ENCODE data around the gene ZIC4. TPM values are rescaled to one million over a fixed set of nuclear protein-coding genes. Genes with fewer than 3 reads are reported as not detected.
A peak's percentile ranks its signal among the peaks of the same experiment; 100 is the strongest.

The ZIC4 gene
- total and polyA plus RNA-seq, 5 experiments from 2014 or later, result not detected

DNA sequence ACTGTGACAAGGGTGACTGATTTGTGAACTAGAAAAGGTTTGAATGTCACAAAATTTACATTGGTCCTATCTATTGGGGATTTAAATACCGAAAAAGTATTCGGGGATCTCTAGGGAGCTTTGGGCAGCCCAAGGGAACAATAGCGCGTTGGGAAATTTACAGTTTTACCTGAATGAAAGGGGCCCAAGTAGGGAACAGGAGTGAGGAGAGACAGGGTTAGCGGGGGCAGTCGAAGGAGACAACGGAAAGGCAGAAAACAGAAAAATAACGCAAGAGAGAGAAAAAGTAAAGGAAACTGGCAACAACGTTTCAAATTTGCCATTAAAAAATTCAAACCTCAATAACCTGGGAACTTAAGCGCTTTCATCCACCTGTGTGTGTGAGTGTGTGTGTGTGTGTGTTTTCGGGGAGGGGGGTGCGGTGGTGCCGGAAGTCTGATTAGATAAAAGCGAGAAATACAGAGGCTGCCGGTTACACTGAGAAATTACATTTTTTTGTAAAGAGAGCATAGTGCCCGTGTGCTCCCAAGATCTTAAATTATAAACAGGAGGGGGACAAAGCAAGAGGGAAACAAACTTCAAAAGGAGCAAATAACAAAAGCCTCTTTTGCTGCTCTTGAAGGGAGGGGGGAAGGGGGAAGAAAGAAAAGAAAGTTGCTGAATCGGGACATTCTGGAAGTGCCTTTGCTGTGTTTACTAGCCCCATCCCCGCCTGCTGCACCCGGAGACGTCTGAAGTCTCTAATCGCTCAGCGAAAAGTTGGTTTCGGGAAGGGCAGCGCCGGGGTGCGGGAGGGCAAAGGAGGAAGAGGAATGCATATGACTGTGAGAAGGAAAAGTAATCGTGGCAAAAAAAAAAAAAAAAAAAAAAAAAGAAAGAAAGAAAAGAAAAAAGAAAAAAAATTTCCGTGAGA is 2.1 kb upstream of the ZIC4 start:
- Mint-ChIP-seq H3K27ac (peak overlapping the region in 2 of 10 donors; percentile 60 to 92), H3K36me3 (peaks cover 18 to 41% (median 35%) of the 10 kb centered on the region in 3 donors), H3K9me3 (peaks cover 5 to 56% (median 20%) of the 10 kb centered on the region in 9 donors), H3K4me1 (peaks cover 21 to 41% (median 36%) of the 10 kb centered on the region in 4 donors), H3K4me3 (peak overlapping the region in 9 of 10 donors; percentile 5 to 82 (median 46)), H3K27me3 (peaks cover 48 to 92% (median 73%) of the 10 kb centered on the region in 5 donors)
- POLR2A ChIA-PET, result no interaction called here
- ATAC-seq (no peak), DNase-seq (no peak)

DNA sequence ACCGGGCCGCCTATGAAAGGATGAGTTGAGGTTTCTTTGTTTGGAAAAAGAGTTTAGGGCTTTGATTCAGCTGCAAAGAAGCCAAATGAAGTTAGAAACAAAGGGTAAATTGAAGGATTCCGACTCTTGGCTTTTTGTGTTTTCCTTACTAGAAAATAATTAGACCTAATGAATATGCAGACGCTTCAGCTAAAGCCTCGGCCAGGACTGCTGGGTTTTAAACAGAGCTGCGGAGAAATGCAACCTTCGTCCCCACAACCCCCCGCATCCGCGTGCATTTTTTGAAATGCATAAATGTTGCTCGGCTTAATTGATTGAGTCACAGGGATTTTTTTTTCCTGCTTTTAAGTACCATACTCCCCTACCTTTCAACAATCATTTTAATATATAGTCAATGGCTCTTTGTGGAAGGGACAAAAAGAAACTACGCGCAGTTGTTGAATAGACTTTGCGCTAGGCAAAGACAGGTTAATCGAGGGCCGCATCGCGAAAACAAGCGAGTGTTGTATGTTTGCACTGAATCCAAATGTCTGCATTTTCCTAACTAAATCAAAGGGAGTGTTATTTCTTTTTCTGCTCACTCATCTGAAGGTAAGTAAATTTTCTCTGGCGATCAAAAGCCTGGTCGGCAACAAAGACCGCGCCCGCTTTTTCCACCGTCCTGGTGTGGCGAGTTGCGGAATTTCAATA is 1.3 kb upstream of the ZIC4 start:
- Mint-ChIP-seq H3K27me3 (peaks cover 47 to 92% (median 70%) of the 10 kb centered on the region in 5 donors), H3K9me3 (peaks cover 5 to 55% (median 20%) of the 10 kb centered on the region in 9 donors), H3K36me3 (peaks cover 17 to 39% (median 30%) of the 10 kb centered on the region in 3 donors), H3K4me1 (peaks cover 18 to 33% (median 31%) of the 10 kb centered on the region in 4 donors), H3K27ac (peak overlapping the region in 2 of 10 donors; percentile 19 to 92), H3K4me3 (peak overlapping the region in 8 of 10 donors; percentile 5 to 82 (median 31))
- POLR2A ChIA-PET, result no interaction called here
- no peak for ATAC-seq
- no peak for DNase-seq

DNA sequence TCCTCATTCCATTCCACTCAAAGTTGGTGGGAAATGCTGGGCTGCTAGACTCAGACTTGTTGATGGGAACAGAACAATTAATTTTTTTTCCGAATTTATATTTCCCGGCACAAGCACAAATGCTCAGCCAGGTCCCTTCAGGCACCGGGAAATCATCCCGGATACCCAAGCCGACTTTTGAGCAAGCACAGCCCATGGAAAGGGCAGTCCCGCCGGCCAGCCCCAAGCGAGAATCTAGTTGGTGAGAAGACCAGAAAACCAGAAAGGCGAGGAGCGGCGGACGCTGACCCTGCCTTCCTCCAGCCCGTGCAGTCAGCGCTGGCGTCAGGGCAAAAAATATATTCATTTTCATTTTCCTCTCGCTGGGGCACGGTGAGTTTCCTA is 763 bp upstream of the ZIC4 start:
- POLR2A ChIA-PET, result no interaction called here

DNA sequence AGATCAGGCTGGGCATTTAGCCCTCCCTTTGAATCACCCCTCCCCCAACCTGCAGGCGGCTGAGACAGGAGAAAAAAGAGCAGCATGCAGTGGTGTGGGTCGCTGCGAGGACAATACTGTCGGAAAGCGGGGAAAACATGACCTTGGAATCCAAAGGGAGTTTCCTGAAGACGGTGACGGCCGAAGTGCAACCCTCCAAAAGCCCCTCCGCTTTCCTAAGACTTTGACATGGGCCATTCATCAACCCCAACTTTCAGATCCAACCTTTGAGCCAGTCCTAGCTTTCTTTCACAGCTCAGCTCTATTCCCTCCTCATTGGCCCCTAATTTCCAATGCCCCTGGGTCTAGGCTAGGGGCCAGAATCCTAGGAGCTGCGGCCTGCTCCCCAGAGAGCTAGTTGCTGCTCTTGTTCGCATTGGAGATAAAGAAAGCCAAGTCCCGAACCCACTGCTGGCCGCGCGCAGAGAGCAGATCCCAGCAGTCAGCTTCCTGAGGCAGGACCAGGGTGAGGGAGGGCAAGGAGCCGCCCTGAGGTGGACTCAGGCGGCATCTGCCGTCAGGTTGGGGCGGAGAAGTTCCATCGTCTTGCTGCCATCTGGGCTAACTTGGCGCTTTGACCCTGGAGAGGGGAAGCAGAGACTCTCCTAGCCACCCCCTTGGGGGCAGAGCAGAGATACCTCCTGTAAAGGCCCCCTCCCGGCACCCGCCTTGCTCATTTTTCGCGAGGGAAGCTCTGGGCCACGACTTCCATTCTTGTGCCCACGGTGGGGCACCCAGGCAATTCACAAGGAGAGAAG is 914 bp downstream of the ZIC4 start:
- DNase-seq, result no peak
- peaks cover 4 to 52% (median 26%) of the 10 kb centered on the region in 9 donors for H3K9me3 Mint-ChIP-seq
- peaks cover 2 to 17% (median 12%) of the 10 kb centered on the region in 4 donors for H3K4me1 Mint-ChIP-seq
- ATAC-seq, result no peak
- no peak overlapping the region for H3K27ac Mint-ChIP-seq
- no peak overlapping the region for H3K4me3 Mint-ChIP-seq
- H3K27me3 Mint-ChIP-seq, result peaks cover 43 to 93% (median 70%) of the 10 kb centered on the region in 5 donors
- POLR2A ChIA-PET, result no interaction called here
- H3K36me3 Mint-ChIP-seq, result peaks cover 11 to 27% (median 16%) of the 10 kb centered on the region in 3 donors

More for the DNA sequence above, 763 bp upstream of the ZIC4 start:
- Mint-ChIP-seq H3K4me1 (peaks cover 15 to 29% (median 27%) of the 10 kb centered on the region in 4 donors), H3K36me3 (peaks cover 17 to 39% (median 28%) of the 10 kb centered on the region in 3 donors), H3K27ac (no peak overlapping the region), H3K4me3 (no peak overlapping the region), H3K9me3 (peaks cover 7 to 52% (median 24%) of the 10 kb centered on the region in 9 donors), H3K27me3 (peaks cover 51 to 92% (median 71%) of the 10 kb centered on the region in 5 donors)
- ATAC-seq (no peak), DNase-seq (no peak)

DNA sequence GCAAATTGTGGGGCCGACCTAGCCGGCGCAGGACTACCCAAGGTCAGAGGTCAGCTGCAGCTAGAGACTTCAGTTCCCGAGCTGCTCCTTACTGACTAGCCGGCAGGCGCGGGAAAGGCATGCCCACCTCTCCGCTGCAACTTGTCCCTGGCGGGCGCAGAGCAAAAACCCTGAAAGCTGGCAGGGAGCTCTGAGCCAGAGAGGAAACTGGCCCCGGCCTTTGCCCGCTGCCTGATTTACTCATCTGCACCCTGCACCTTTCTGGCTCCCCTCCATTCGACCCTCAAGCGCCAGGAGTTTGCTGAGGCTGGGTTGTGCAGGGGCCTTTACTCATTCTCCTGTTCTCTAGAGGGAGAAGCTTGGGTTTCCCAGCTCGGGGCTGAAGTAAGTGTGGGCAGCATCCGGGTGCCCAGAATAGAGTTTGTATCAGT is 1.5 kb downstream of the ZIC4 start:
- DNase-seq (no peak), ATAC-seq (no peak)
- H3K27me3 Mint-ChIP-seq, result peaks cover 44 to 96% (median 73%) of the 10 kb centered on the region in 5 donors
- peaks cover 4 to 52% (median 26%) of the 10 kb centered on the region in 9 donors for H3K9me3 Mint-ChIP-seq
- no peak overlapping the region for H3K27ac Mint-ChIP-seq
- H3K4me1 Mint-ChIP-seq, result peaks cover 2 to 17% (median 12%) of the 10 kb centered on the region in 4 donors
- POLR2A ChIA-PET, result no interaction called here
- H3K4me3 Mint-ChIP-seq, result no peak overlapping the region
- H3K36me3 Mint-ChIP-seq, result peaks cover 11 to 27% (median 16%) of the 10 kb centered on the region in 3 donors

DNA sequence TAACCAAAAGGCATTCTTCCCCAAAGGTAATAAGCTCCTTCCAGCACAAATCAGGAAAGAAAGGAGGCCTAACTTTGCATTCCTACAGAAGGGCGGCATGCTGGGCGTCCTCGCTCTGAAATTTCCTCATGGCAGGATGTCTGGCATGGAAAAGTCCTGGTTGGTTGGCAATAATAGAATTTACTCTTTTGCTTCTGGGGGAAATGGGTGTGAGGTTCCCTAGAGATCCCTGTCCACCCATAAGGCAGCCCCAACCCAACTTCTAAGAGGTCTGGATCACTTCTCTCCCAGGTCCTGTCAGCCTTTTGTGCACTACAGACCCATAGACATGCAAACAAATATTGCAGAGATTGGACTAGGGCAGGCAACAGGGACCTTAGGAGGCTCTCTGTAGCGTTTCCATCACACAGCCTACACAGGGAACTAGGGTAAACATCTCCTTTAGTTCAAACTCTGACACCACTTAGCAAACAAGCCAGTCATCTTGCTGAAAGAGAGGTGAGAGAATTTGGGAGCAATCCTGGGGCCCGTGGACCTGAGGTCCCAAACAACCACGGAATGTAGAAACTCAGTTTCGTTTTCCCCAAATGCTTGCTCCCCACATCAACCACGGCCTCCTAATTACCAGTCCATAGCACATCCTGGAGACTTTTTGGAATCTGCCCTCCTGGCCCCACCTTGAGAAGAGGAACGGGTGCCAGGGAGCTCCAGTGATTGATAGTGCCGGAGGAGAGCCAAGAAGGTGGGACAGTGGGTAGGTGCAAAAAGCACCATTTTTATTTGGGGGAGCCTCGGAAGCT is 2.1 kb downstream of the ZIC4 start:
- Mint-ChIP-seq H3K27me3 (peaks cover 47 to 97% (median 80%) of the 10 kb centered on the region in 5 donors), H3K4me1 (peaks cover 2 to 14% (median 9%) of the 10 kb centered on the region in 4 donors), H3K36me3 (peaks cover 9 to 30% (median 18%) of the 10 kb centered on the region in 3 donors), H3K9me3 (peaks cover 4 to 54% (median 26%) of the 10 kb centered on the region in 9 donors), H3K27ac (no peak overlapping the region), H3K4me3 (peak overlapping the region in 1 of 10 donors; percentile 22)
- POLR2A ChIA-PET, result no interaction called here
- no peak for DNase-seq
- ATAC-seq, result no peak

DNA sequence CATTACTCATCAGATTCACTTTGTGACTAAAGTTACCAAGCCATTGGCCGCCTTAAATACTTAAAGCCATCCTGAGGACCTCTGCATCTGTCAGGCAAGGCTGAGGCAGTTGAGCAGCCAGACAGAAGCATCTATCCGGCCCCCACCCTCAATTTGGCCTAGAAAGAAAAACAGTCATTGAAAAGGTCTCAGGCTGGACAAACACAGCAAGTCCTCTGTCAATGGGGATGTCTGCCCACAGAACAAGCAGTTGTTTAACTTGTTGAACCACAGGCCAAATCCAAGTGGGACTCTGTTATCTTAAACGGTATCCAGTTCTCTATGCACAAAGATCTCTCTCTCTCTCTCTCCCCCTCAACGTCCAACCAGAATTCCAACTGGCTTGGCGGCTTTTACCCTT is 2.8 kb downstream of the ZIC4 start:
- POLR2A ChIA-PET, result no interaction called here
- Mint-ChIP-seq H3K36me3 (peaks cover 6 to 30% (median 15%) of the 10 kb centered on the region in 3 donors), H3K27me3 (peaks cover 48 to 96% (median 79%) of the 10 kb centered on the region in 5 donors)

DNA sequence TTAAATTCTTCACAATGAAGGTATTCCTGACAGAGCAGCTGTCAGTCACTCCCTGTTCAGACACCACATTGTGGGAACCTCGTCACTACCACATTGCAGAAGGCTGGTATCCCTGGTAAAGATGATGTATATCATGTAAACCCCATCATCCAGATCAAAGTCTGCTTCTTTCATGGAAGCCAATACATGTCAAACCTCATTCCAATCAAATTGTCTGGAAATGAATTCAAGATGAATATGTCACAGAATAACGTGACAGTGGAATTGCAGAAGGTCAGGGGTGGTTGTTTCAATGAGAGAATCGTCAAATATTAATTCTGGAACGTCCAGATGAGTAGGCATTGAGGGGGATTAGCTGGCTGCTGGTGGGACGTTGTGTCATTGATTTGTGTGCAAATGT is 4.2 kb downstream of the ZIC4 start:
- H3K4me1 Mint-ChIP-seq, result peaks cover 0 to 7% (median 2%) of the 10 kb centered on the region in 4 donors
- H3K27me3 Mint-ChIP-seq, result peaks cover 42 to 94% (median 81%) of the 10 kb centered on the region in 5 donors
- H3K27ac Mint-ChIP-seq, result no peak overlapping the region
- POLR2A ChIA-PET, result no interaction called here
- H3K4me3 Mint-ChIP-seq, result no peak overlapping the region
- ATAC-seq (no peak), DNase-seq (no peak)
- peaks cover 0 to 47% (median 14%) of the 10 kb centered on the region in 9 donors for H3K9me3 Mint-ChIP-seq
- H3K36me3 Mint-ChIP-seq, result peaks cover 8 to 24% (median 10%) of the 10 kb centered on the region in 3 donors

More for the DNA sequence above, 2.8 kb downstream of the ZIC4 start:
- ATAC-seq, result no peak
- Mint-ChIP-seq H3K27ac (no peak overlapping the region), H3K4me1 (peaks cover 2 to 8% (median 6%) of the 10 kb centered on the region in 4 donors), H3K9me3 (peaks cover 4 to 52% (median 25%) of the 10 kb centered on the region in 9 donors), H3K4me3 (no peak overlapping the region)
- no peak for DNase-seq

DNA sequence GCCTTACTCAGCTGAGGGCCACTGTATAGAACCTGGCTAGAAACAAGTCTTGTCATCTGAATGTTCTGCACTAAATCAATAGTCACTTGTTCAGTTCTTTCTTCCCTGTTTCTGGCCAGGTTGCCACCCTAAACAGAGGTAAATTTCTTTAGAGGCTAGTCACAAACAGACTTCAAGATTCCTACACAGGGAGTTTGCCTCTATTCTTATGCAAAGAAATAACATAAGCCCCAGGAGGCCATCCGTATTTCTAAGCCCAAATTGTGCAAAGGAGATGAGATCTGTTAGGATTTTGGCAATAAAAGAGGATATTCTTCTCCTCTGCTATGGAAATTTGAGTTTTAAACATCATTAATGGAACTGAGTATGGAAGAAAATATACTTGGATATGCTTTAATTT is 4.9 kb downstream of the ZIC4 start:
- no peak overlapping the region for H3K27ac Mint-ChIP-seq
- ATAC-seq (no peak), DNase-seq (no peak)
- POLR2A ChIA-PET, result no interaction called here
- H3K4me1 Mint-ChIP-seq, result peaks cover 0 to 10% (median 2%) of the 10 kb centered on the region in 4 donors
- H3K27me3 Mint-ChIP-seq, result peaks cover 39 to 92% (median 76%) of the 10 kb centered on the region in 5 donors
- H3K4me3 Mint-ChIP-seq, result no peak overlapping the region
- peaks cover 4 to 18% (median 13%) of the 10 kb centered on the region in 3 donors for H3K36me3 Mint-ChIP-seq
- peaks cover 0 to 40% (median 14%) of the 10 kb centered on the region in 9 donors for H3K9me3 Mint-ChIP-seq

DNA sequence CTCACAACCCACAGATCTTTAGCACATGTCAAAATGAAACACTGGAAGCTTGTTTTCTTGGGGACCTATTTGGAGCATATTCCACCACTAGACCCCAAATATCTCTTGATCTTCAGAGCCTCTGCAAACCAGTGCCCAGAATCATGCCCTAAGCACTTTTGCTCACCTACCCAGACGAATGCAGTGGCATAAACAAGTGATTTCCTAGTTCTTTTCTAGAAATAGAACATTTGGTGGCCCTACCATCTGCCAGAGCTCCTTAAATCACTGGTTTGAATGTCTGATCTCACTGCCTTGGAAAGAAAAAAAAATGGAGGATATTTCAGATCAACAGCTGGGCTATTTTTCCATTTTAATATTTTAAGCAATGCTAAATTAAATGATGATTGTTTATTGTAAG is 5.3 kb downstream of the ZIC4 start:
- H3K4me1 Mint-ChIP-seq, result peaks cover 0 to 10% (median 2%) of the 10 kb centered on the region in 4 donors

DNA sequence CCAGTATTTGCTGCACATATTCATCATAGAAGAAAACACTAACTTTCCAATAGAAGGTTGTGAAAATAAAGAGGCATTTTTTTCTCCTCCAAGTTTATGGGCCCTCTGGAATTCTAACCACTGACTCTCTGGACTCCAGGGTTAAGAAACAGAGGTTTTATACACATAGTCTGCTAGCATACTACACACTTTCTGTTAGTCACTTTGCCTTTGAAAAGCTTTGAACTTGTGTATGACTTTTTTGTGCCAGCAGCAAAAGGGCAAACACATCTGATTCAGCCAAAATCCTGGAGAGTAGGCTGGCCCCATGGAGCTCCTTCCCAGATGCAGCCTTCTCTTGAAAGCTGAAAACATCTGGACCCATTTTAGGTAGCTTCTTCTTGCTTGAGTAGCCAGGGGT is 6.2 kb downstream of the ZIC4 start:
- Mint-ChIP-seq H3K9me3 (peaks cover 0 to 43% (median 14%) of the 10 kb centered on the region in 9 donors), H3K4me3 (no peak overlapping the region), H3K36me3 (peaks cover 4 to 18% (median 13%) of the 10 kb centered on the region in 3 donors), H3K27me3 (peaks cover 39 to 89% (median 76%) of the 10 kb centered on the region in 5 donors), H3K27ac (no peak overlapping the region), H3K4me1 (peaks cover 0 to 10% (median 2%) of the 10 kb centered on the region in 4 donors)
- DNase-seq (no peak), ATAC-seq (no peak)
- POLR2A ChIA-PET, result no interaction called here

More for the DNA sequence above, 5.3 kb downstream of the ZIC4 start:
- no peak overlapping the region for H3K27ac Mint-ChIP-seq
- DNase-seq (no peak), ATAC-seq (no peak)
- H3K4me3 Mint-ChIP-seq, result no peak overlapping the region
- H3K9me3 Mint-ChIP-seq, result peaks cover 0 to 38% (median 14%) of the 10 kb centered on the region in 9 donors
- peaks cover 37 to 89% (median 74%) of the 10 kb centered on the region in 5 donors for H3K27me3 Mint-ChIP-seq
- H3K36me3 Mint-ChIP-seq, result peaks cover 4 to 18% (median 13%) of the 10 kb centered on the region in 3 donors
- POLR2A ChIA-PET, result no interaction called here

Measured in naive thymus-derived CD8-positive, alpha-beta T cell (primary cell).